ENCODE results near the gene CATSPER4.

GRCh38 chr1:26166719-26167281 is 23.6 kb upstream of the CATSPER4 start:
- TF ChIP-seq POLR2AphosphoS5 (IDR thresholded peaks at IDR 0.05), result no peak
- no peak for TF ChIP-seq CTCF (IDR thresholded peaks at IDR 0.05)

All from transverse colon (tissue), 4 donors.